GM18873 (cell line): Measurements from ENCODE around the gene SPATA20.

ENCODE experiments used
- ATAC-seq: cut with Tn5 transposase; IDR thresholded peaks from one replicate; pipeline ENCODE4 v1.9.1; 2021; ENCODE audit warnings: mild to moderate bottlenecking, moderate library complexity, moderate number of reproducible peaks; ENCODE audit not compliant: unreplicated experiment, low FRiP score

The SPATA20 gene

GRCh38 chr17:50573866-50574611 lies 27.1 kb downstream of the SPATA20 start:
- ATAC-seq: no peak

GRCh38 chr17:50575581-50576210 lies 28.7 kb downstream of the SPATA20 start:
- no peak for ATAC-seq

- no peak for ATAC-seq
Observed at GRCh38 chr17:50576864-50577263, 29.9 kb downstream of the SPATA20 start.

- no peak for ATAC-seq
Observed at GRCh38 chr17:50577451-50577954, 30.5 kb downstream of the SPATA20 start.

- no peak for ATAC-seq
Observed at GRCh38 chr17:50578173-50578572, 31.2 kb downstream of the SPATA20 start.

- no peak for ATAC-seq
Observed at GRCh38 chr17:50579399-50579798, 32.4 kb downstream of the SPATA20 start.

- no peak for ATAC-seq
Observed at GRCh38 chr17:50580646-50581045, 33.7 kb downstream of the SPATA20 start.

- no peak for ATAC-seq
Observed at GRCh38 chr17:50581316-50581715, 34.3 kb downstream of the SPATA20 start.

GRCh38 chr17:50582741-50583140 lies 35.8 kb downstream of the SPATA20 start:
- ATAC-seq: no peak

- ATAC-seq: no peak
Observed at GRCh38 chr17:50583641-50584040, 36.7 kb downstream of the SPATA20 start.

- no peak for ATAC-seq
Observed at GRCh38 chr17:50584116-50584515, 37.1 kb downstream of the SPATA20 start.

GRCh38 chr17:50584749-50585148 lies 37.8 kb downstream of the SPATA20 start:
- ATAC-seq: no peak

- ATAC-seq: no peak
Observed at GRCh38 chr17:50585346-50585745, 38.4 kb downstream of the SPATA20 start.

GRCh38 chr17:50585891-50586290 lies 38.9 kb downstream of the SPATA20 start:
- no peak for ATAC-seq

- no peak for ATAC-seq
Observed at GRCh38 chr17:50586421-50587247, 39.7 kb downstream of the SPATA20 start.

GRCh38 chr17:50587571-50587970 lies 40.6 kb downstream of the SPATA20 start:
- ATAC-seq: no peak

GRCh38 chr17:50588391-50589049 lies 41.5 kb downstream of the SPATA20 start:
- ATAC-seq: no peak

- no peak for ATAC-seq
Observed at GRCh38 chr17:50589095-50589705, 42.2 kb downstream of the SPATA20 start.

- no peak for ATAC-seq
Observed at GRCh38 chr17:50590946-50591737, 44.2 kb downstream of the SPATA20 start.
